Neural progenitor cell (in vitro differentiated cells): ENCODE measurements around the gene IZUMO2.

Experiments
- CTCF ChIP-seq: fragments of 200-600 bp; sonication (generic); IDR thresholded peaks from 2 replicates; pipeline ENCODE4 v1.5.1; 2017; ENCODE audit warnings: antibody characterized with exemption, mild to moderate bottlenecking
- EZH2 ChIP-seq: fragments of 200-600 bp; sonication (generic); IDR thresholded peaks from 2 replicates; pipeline ENCODE4 v1.6.1; 2017; ENCODE audit warnings: antibody characterized with exemption, mild to moderate bottlenecking, moderate library complexity

- TF ChIP-seq CTCF (no peak), EZH2 (no peak)
Measured at GRCh38 chr19:50176775-50177174, 13.7 kb upstream of the IZUMO2 start.
